ENCODE measurements around the gene FBXO3. TPM values are rescaled to one million over a fixed set of nuclear protein-coding genes. Genes with fewer than 3 reads are reported as not detected.

The FBXO3 gene
- total and polyA plus RNA-seq, 2 experiments from 2014 or later: 37.8 to 44.6 TPM

DNA sequence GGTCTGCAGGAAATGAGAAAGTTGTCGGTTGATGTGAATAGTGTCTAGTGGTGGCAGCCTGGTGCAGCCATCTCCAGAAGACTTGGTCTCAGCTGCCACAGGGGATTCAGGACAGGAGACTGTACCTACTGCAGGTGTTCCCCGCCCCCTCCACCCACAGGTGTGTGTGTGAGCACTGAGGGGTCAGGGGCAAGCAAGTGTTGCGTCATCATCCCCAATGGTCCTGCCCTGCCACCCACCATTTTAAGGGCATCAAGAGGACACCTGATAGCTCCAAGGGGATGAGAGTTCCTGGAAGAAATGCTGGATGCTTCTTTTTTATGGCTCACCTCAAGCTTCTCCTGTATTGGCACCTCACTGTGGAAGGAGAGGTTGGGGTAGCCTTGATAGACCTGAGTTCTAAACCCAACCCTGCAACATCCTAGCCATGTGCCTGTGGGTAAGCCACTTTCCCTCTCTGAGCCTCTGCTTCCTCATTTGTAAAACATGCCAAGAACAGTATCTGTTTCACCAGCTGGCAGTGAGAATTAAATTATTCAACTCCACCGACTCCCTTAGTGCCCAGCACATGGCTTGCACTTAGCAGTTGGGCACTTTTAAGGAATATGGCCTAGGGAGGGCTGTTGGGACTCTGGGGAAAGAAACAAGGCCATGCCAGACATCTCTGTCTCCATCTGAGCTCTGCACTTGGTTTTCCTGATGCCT lies 79.8 kb downstream of the FBXO3 start:
- H3K4me3 ChIP-seq: no peak overlapping the region
- H3K27ac ChIP-seq: no peak overlapping the region
- H3K79me2 ChIP-seq (ENCODE audit: insufficient read depth): no peaks in the 10 kb centered on the region
- no peaks in the 10 kb centered on the region for H3K36me3 ChIP-seq (ENCODE audit: low read depth)
- H3F3A ChIP-seq (ENCODE audit: insufficient read depth): peaks cover 43% of the 10 kb centered on the region
- WGBS, 2 experiments (ENCODE audit: low coverage in 1 of 2, low lambda C conversion rate in 2 of 2, missing lambda C conversion rate in 2 of 2): 88% methylated on average over 4 of the region's 4 CpGs
- TF ChIP-seq EZH2 (IDR thresholded peaks at IDR 0.05; ENCODE audit: insufficient read depth, poor library complexity, severe bottlenecking): no peak
- TF ChIP-seq EZH2phosphoT487 (IDR thresholded peaks at IDR 0.05; ENCODE audit: insufficient read depth, low read depth): no peak
- H2AFZ ChIP-seq: no peak overlapping the region
- no peaks in the 10 kb centered on the region for H4K20me1 ChIP-seq (ENCODE audit: insufficient read depth)
- no peaks in the 10 kb centered on the region for H3K27me3 ChIP-seq (replicated peaks; ENCODE audit: insufficient read depth)
- no peak overlapping the region for H3K4me2 ChIP-seq (ENCODE audit: unreplicated experiment)
- H3K4me1 ChIP-seq (ENCODE audit: insufficient read depth): peaks cover 43% of the 10 kb centered on the region
- in situ Hi-C loops (cut with MboI): no loop called here
- no peaks in the 10 kb centered on the region for H3K9me3 ChIP-seq (ENCODE audit: low read depth)
- H3K9me2 ChIP-seq (ENCODE audit: insufficient read depth): no peaks in the 10 kb centered on the region
- no peak for DNase-seq
- no peak overlapping the region for H3K9ac ChIP-seq

DNA sequence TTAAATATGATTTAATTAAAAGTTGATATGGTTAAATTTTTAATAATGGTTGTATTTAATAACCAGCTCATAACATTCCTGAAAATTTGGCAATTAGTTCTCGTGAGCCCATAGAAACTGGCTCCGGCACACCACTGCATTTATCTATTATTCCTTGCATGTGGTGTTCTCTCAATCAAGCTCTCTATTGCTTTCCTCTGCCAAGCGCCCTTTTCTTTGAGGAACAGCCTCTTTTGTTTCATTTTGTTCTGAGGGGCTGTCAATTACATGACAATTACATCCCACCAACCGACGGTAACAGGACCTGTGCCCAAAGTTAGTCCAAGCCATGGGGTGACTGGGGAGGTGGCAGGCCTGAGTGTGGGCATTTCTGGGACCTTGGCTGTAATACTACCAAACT lies 81.8 kb downstream of the FBXO3 start:
- TF ChIP-seq EZH2 (IDR thresholded peaks at IDR 0.05; ENCODE audit: insufficient read depth, poor library complexity, severe bottlenecking) (no peak), EZH2phosphoT487 (IDR thresholded peaks at IDR 0.05; ENCODE audit: insufficient read depth, low read depth) (no peak)
- peak overlapping the region; percentile 54 for H3K4me3 ChIP-seq
- WGBS, 2 experiments (ENCODE audit: low coverage in 1 of 2, low lambda C conversion rate in 2 of 2, missing lambda C conversion rate in 2 of 2): 8 to 10% methylated on average over 5 of the region's 5 CpGs

DNA sequence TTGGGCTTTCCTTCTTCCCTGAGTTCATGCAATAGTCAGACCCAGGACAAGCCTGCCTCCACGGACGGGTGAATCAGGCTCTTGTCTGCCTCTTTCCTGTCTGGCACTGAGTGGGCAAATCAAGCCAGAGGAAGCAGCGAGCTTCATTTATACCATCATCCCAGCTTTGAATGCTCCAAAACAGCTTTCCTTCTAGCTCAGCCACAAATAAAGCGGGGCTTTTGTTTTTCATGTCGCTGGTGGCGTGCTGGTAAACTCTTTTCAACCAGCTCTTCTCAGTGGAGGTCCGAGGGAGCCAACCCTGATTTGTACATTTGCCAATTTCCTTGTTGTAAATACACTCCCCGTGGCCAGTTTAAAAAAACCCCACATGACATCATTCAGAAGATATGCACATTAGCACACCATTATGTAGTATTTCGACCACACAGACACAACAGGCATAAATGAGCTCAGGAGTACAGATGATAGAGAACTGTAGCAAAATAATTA lies 82.3 kb downstream of the FBXO3 start:
- no peaks in the 10 kb centered on the region for H3K9me2 ChIP-seq (ENCODE audit: insufficient read depth)
- TF ChIP-seq EZH2 (IDR thresholded peaks at IDR 0.05; ENCODE audit: insufficient read depth, poor library complexity, severe bottlenecking): no peak
- no peak for TF ChIP-seq EZH2phosphoT487 (IDR thresholded peaks at IDR 0.05; ENCODE audit: insufficient read depth, low read depth)
- peaks cover 67% of the 10 kb centered on the region for H3F3A ChIP-seq (ENCODE audit: insufficient read depth)
- DNase-seq: peak; percentile 98
- H3K4me1 ChIP-seq (ENCODE audit: insufficient read depth): peaks cover 58% of the 10 kb centered on the region
- in situ Hi-C loops (cut with MboI): no loop called here
- no peaks in the 10 kb centered on the region for H3K9me3 ChIP-seq (ENCODE audit: low read depth)
- peak overlapping the region; percentile 82 for H3K9ac ChIP-seq
- H3K27me3 ChIP-seq (replicated peaks; ENCODE audit: insufficient read depth): no peaks in the 10 kb centered on the region
- H3K36me3 ChIP-seq (ENCODE audit: low read depth): no peaks in the 10 kb centered on the region
- no peaks in the 10 kb centered on the region for H4K20me1 ChIP-seq (ENCODE audit: insufficient read depth)
- peak overlapping the region; percentile 81 for H3K4me2 ChIP-seq (ENCODE audit: unreplicated experiment)
- H3K79me2 ChIP-seq (ENCODE audit: insufficient read depth): no peaks in the 10 kb centered on the region
- H3K27ac ChIP-seq: peak overlapping the region; percentile 98
- H2AFZ ChIP-seq: 0 out of 2 replicates have a peak overlapping the region, but pooled peaks have one; percentile 15
- peak overlapping the region; percentile 54 for H3K4me3 ChIP-seq
- 1 to 2% methylated on average over 9 of the region's 9 CpGs for WGBS, 2 experiments (ENCODE audit: low coverage in 1 of 2, low lambda C conversion rate in 2 of 2, missing lambda C conversion rate in 2 of 2)

More for the DNA sequence above, 81.8 kb downstream of the FBXO3 start:
- Histone ChIP-seq H3K27me3 (replicated peaks; ENCODE audit: insufficient read depth) (no peaks in the 10 kb centered on the region), H3K9me2 (ENCODE audit: insufficient read depth) (no peaks in the 10 kb centered on the region), H3K4me2 (ENCODE audit: unreplicated experiment) (peak overlapping the region; percentile 81), H2AFZ (no peak overlapping the region), H3K79me2 (ENCODE audit: insufficient read depth) (no peaks in the 10 kb centered on the region), H3F3A (ENCODE audit: insufficient read depth) (peaks cover 62% of the 10 kb centered on the region), H3K4me1 (ENCODE audit: insufficient read depth) (peaks cover 58% of the 10 kb centered on the region), H4K20me1 (ENCODE audit: insufficient read depth) (no peaks in the 10 kb centered on the region), H3K9ac (peak overlapping the region; percentile 82), H3K36me3 (ENCODE audit: low read depth) (no peaks in the 10 kb centered on the region), H3K9me3 (ENCODE audit: low read depth) (no peaks in the 10 kb centered on the region), H3K27ac (peak overlapping the region; percentile 98)
- in situ Hi-C loops (cut with MboI): no loop called here
- no peak for DNase-seq

DNA sequence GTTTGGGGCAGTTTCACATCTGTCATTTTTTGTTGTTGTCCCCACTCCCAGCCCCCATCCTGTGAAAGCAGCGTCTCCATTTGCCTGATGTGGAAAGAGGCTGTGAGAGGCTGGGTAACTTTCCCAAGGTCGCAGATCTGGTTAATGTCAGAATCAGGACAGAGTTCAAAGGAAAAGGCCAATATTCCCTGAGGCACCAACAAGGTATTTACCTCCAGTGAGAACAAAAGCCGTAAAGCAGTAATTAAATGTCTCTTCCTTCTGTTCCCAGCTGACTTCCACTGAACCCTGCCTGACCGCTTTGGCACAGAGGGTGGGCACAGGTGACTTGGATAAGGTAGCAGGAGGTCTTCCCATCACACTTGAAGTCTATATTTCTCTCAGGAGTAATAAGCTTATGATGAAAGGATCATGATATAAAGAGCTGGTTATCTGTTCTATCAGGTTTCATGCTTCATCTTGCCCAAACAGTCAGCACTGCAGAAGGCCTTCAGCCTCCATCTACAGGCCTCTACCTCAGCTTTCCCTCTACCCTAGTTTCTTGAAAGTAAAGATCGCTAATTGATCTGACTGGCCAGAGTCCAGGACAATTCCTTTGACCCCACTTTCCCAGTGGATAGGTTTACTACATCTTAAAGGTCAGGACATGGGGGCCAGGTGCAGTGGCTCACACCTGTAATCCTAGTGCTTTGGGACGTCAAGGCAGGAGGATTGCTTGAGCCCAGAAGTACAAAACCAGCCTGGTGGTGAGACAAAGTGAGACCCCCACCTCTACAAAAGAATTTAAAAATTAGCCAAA lies 83.1 kb downstream of the FBXO3 start:
- H3K4me3 ChIP-seq: peak overlapping the region; percentile 54
- no peaks in the 10 kb centered on the region for H3K27me3 ChIP-seq (replicated peaks; ENCODE audit: insufficient read depth)
- H3K27ac ChIP-seq: peak overlapping the region; percentile 98
- peak; percentile 40 for DNase-seq
- peak overlapping the region; percentile 81 for H3K4me2 ChIP-seq (ENCODE audit: unreplicated experiment)
- TF ChIP-seq EZH2 (IDR thresholded peaks at IDR 0.05; ENCODE audit: insufficient read depth, poor library complexity, severe bottlenecking): no peak
- TF ChIP-seq EZH2phosphoT487 (IDR thresholded peaks at IDR 0.05; ENCODE audit: insufficient read depth, low read depth): no peak
- in situ Hi-C loops (cut with MboI): no loop called here
- peaks cover 58% of the 10 kb centered on the region for H3K4me1 ChIP-seq (ENCODE audit: insufficient read depth)
- no peaks in the 10 kb centered on the region for H3K79me2 ChIP-seq (ENCODE audit: insufficient read depth)
- H4K20me1 ChIP-seq (ENCODE audit: insufficient read depth): no peaks in the 10 kb centered on the region
- peaks cover 67% of the 10 kb centered on the region for H3F3A ChIP-seq (ENCODE audit: insufficient read depth)
- H3K9ac ChIP-seq: peak overlapping the region; percentile 82
- H3K36me3 ChIP-seq (ENCODE audit: low read depth): no peaks in the 10 kb centered on the region
- no peaks in the 10 kb centered on the region for H3K9me2 ChIP-seq (ENCODE audit: insufficient read depth)
- no peak overlapping the region for H2AFZ ChIP-seq
- WGBS, 2 experiments (ENCODE audit: low coverage in 1 of 2, low lambda C conversion rate in 2 of 2, missing lambda C conversion rate in 2 of 2): 15 to 16% methylated on average over 6 of the region's 6 CpGs
- H3K9me3 ChIP-seq (ENCODE audit: low read depth): no peaks in the 10 kb centered on the region

Other genes with a start within 250 kb of the FBXO3 start
- gene C11orf91, start 73.7 kb downstream of the FBXO3 start, total RNA-seq (2014; rRNA removed; shearing (Covaris generic)): not detected in 2 replicates
- gene C11orf91, start 73.7 kb downstream of the FBXO3 start, polyA plus RNA-seq (2016; fragmentation: Nextera tagmentation; extraction: Ambion mirVana): not detected in 2 replicates
- gene CD59, start 38.1 kb downstream of the FBXO3 start, total RNA-seq (2014; rRNA removed; shearing (Covaris generic)): 1,166 and 1,314 TPM in 2 replicates
- gene CD59, start 38.1 kb downstream of the FBXO3 start, polyA plus RNA-seq (2016; fragmentation: Nextera tagmentation; extraction: Ambion mirVana): 2,015 and 2,061 TPM in 2 replicates
- gene LMO2, start 117.6 kb upstream of the FBXO3 start, total RNA-seq (2014; rRNA removed; shearing (Covaris generic)): 0.25 TPM in 1 of 2 replicates, not detected in the other
- not detected in 2 replicates for gene LMO2, start 117.6 kb upstream of the FBXO3 start, polyA plus RNA-seq (2016; fragmentation: Nextera tagmentation; extraction: Ambion mirVana)